LNCaP clone FGC (cell line): ENCODE data around the gene GPR101.
"Not testable (repeated sequence)": the region's sequence is repeated elsewhere in the genome, so short reads cannot be mapped to it uniquely, and the experiment has no call there.

Experiments used
- DNase-seq: peaks from one replicate; pipeline ENCODE4 v3.0.0-alpha.2; 2011; ENCODE audit warnings: low read depth
- H3K4me3 ChIP-seq: 2 replicates; pipeline ENCODE4 v1.5.1; 2011; ENCODE audit warnings: mild to moderate bottlenecking, low read depth, low read length, control low read depth
- TF ChIP-seq, protein P1 (sequence below): IDR thresholded peaks from 2 replicates; pipeline ENCODE4 v1.5.1; 2012; ENCODE audit warnings: mild to moderate bottlenecking; ENCODE audit not compliant: control insufficient read depth, insufficient read depth; ENCODE audit errors: extremely low read depth

The GPR101 gene

DNA sequence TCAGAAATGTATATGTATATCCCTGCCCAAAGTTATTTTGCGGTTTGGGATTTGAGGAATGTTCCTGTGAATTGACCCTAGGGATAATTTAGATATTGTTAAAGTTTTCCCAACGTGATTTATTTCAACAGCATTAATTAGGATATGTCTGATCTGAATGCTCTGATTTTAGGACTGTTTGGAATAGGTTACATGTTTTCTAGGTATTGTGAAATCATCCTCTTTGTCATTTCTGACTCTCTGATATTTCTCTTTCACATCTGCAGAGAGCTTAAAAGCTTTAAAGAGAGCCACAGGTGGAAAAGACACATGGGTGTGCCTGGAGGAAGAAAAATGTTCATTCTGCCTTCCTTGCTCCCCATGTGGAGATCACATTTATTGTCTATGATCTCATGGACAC is 5.1 kb downstream of the GPR101 start:
- no peak overlapping the region for H3K4me3 ChIP-seq
- TF ChIP-seq, protein P1, sequence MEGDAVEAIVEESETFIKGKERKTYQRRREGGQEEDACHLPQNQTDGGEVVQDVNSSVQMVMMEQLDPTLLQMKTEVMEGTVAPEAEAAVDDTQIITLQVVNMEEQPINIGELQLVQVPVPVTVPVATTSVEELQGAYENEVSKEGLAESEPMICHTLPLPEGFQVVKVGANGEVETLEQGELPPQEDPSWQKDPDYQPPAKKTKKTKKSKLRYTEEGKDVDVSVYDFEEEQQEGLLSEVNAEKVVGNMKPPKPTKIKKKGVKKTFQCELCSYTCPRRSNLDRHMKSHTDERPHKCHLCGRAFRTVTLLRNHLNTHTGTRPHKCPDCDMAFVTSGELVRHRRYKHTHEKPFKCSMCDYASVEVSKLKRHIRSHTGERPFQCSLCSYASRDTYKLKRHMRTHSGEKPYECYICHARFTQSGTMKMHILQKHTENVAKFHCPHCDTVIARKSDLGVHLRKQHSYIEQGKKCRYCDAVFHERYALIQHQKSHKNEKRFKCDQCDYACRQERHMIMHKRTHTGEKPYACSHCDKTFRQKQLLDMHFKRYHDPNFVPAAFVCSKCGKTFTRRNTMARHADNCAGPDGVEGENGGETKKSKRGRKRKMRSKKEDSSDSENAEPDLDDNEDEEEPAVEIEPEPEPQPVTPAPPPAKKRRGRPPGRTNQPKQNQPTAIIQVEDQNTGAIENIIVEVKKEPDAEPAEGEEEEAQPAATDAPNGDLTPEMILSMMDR, result no peak
- no peak for DNase-seq

- DNase-seq, result no peak
- TF ChIP-seq, protein P1, result no peak
- H3K4me3 ChIP-seq, result no peak overlapping the region
Observed at GRCh38 chrX:137025930-137026329, 7.9 kb downstream of the GPR101 start.

GRCh38 chrX:137000236-137000635 is 33.6 kb downstream of the GPR101 start:
- H3K4me3 ChIP-seq, DNase-seq: not testable (repeated sequence)

- TF ChIP-seq, protein P1, result no peak
- no peak overlapping the region for H3K4me3 ChIP-seq
- no peak for DNase-seq
Observed at GRCh38 chrX:136999024-136999423, 34.8 kb downstream of the GPR101 start.
